HG03520 (cell line): Measurements from ENCODE around the gene AMDHD2.
"Not testable (repeated sequence)": the region's sequence is repeated elsewhere in the genome, so short reads cannot be mapped to it uniquely, and the experiment has no call there.

Experiments used
- ATAC-seq: cut with Tn5 transposase; IDR thresholded peaks from one replicate; pipeline ENCODE4 v1.9.1; 2021; ENCODE audit warnings: mild to moderate bottlenecking, moderate library complexity; ENCODE audit not compliant: unreplicated experiment

The AMDHD2 gene

GRCh38 chr16:2531696-2532493, 11.7 kb downstream of the AMDHD2 start:
- ATAC-seq = peak; percentile 78

- ATAC-seq = no peak
Observed at GRCh38 chr16:2532494-2533141, 12.4 kb downstream of the AMDHD2 start.

GRCh38 chr16:2533142-2533755, 13.1 kb downstream of the AMDHD2 start:
- not testable (repeated sequence) for ATAC-seq

DNA sequence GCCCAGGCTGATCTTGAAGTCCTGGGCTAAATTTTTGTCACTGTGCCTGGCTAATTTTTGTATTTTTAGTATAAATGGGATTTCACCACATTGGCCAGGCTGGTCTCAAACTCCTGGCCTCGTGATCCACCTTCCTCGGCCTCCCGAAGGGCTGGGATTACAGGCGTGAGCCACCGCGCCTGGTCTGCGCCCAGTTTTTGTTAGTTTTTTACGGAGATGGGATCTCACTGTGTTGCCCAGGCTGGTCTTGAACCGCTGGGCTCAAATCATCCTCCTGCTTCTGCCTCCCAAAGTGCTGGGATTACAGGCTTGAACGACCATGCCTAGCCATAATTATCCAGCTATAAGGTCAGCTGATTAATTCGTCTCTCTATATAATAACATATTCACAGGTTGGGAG, 13.7 kb downstream of the AMDHD2 start:
- no peak for ATAC-seq

DNA sequence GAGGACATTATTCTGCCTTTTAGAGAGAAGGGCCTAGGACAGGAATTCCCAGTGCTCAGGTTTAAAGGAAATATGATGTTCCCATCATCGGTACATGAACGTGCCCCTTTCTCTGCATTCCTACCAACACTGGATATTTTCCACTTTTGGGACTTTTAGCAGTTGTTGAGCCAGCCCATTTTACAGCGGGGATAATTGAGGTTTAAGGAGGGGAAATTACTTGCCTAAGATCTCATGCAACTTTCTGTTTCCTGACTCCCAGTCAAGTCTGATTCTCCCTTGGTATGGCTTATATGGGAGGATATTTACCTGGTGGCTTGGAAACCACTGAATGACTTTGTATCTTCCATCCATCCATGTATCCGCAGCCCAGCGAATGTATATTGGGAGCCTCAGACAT, 14.2 kb downstream of the AMDHD2 start:
- ATAC-seq = not testable (repeated sequence)

DNA sequence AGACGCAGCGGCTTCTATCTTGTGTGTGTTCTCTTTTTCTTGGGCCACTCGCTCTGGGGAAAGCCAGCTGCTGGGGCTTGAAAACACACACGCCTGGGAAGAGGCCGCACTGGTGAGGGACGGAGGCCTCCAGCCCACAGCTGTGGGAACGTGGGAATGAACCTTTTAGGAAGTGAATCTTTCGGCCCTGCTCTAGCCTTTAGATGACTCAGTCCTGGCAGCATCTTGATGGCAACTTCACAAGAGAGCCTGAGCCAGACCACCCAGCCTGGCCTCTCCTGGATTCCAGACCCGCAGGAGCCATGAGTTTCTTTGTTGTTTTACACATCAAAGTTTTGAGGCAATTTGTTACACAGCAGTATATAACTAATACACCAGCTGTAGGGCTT, 15.4 kb downstream of the AMDHD2 start:
- ATAC-seq = no peak

DNA sequence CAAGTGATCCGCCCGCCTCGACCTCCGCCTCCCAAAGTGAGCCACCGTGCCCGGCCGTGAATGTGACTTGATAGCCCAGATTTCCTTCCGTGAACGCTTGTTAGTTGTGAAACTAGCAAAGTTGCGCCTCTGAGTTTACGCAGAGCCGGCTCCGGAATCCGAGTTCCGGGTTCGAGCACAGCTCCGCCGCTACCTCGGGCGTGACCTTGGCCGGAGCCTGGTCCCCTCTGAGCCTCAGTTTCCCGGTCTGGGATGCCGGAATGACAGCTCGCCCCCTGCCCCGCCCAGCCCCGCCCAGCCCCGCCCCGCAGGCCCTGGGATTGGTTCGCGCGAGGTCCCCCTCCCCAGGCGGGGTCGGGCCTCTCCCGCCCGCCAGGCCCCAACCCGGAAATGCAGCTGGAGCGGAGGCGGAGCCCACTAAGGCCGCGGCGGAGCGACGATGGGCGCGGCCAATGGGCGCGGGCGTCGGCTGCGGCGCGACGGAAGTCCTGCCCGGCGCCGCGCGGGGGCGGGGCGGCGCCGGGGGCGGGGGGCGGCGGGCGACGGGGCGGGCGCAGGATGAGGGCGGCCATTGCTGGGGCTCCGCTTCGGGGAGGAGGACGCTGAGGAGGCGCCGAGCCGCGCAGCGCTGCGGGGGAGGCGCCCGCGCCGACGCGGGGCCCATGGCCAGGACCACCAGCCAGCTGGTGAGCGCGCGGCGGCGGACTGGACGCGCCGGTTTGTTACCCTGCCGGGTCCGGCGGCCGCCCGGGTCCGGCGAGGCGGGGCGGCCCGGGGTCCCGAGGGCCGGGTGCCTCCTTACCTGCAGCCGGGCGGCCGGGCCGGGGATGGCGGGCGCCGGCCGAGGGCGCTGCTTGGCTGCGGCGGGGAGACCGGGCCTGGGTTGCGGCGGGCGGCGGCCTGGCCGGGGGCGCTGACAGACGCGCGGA, 17.5 kb downstream of the AMDHD2 start, which contains the start of gene PDPK1:
Gene PDPK1 (plus strand): TSS at position 571 of the 929 bp plus-strand sequence. CDS start 92 bp downstream, at position 663.
- peak; percentile 65 for ATAC-seq

DNA sequence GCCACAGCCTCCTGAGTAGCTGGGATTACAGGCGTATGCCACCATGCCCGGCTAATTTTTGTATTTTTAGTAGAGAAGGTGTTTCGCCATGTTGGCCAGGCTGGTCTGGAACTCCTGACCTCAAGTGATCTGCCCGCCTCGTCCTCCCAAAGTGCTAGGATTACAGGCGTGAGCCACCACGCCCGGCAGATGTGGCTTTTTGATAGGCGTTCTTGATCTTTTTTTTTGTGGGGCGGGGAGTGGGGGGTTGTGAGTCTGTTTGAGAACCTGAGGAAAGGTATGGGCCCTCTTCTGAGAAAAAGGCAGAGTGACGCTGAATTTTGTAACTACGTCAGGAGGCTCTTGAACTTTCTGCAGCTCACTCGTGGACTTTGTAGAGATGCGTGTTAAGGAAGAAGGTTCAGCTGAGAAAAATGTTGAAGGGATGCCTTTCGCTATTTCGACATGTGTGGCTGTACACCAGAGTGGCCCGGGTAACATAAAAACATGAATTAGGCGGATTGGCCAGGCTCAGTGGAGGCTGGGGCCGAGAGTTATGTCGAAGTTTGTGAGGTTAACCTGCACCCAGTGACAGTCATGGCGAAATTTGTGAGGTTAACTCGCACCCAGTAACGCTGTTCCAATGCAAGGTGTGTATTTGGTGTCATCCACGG, 19.1 kb downstream of the AMDHD2 start:
- ATAC-seq = not testable (repeated sequence)

GRCh38 chr16:2539845-2540458, 19.8 kb downstream of the AMDHD2 start:
- not testable (repeated sequence) for ATAC-seq

DNA sequence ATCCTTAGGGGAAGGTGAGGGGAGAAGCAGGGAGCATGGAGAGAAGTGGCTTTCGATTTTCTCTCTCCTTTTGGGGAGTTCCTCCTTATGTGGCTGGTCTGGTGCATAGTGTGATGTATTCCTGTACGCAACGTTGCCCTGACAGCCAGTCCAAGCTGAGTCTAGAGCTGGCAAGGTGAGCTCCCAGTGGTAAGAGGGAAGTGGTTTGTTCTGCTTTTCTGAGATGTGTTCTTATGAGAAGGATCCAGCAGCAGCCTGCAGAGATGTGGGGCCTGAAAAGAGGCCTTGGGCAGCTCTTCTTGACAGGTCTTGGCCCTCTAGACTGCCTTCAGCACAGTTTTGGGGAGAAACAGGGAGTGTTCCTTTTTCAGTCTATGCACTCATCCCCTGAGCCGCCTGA, 20.7 kb downstream of the AMDHD2 start:
- not testable (repeated sequence) for ATAC-seq

- ATAC-seq = not testable (repeated sequence)
Observed at GRCh38 chr16:2541409-2541808, 21.2 kb downstream of the AMDHD2 start.

- ATAC-seq = not testable (repeated sequence)
Observed at GRCh38 chr16:2543771-2544170, 23.6 kb downstream of the AMDHD2 start.

DNA sequence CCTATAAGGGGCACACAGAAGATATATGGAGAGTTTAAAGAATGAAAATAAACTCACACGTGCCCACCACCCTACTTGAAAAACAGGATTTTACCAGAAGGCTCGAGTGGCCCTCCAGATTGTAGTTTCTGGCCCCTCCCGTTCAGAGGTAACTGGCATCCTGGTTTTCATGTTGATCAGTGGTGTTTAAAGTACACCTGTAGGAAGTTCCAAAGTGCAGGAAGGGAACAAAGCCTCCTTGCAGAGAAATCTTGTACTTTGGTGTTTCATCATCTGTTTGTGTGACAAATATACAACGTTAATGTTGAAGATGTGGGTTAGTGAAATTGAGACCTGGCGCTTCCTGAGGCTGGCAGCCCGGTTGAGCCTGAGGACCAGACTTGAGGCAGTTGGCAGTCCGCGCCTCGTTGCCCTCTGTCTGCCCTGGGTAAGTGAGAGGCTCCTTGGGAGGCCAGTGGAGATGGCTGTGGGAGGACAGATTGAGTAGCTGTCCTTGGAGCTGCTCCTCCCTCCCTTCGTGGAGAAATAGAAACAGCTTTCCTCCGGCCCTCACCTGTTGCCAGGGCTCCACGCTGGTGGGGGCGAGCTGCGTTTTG, 30.2 kb downstream of the AMDHD2 start:
- not testable (repeated sequence) for ATAC-seq

GRCh38 chr16:2551420-2551889, 31.3 kb downstream of the AMDHD2 start:
- ATAC-seq = not testable (repeated sequence)

GRCh38 chr16:2554709-2555425, 34.7 kb downstream of the AMDHD2 start:
- ATAC-seq = not testable (repeated sequence)

- ATAC-seq = not testable (repeated sequence)
Observed at GRCh38 chr16:2557150-2557549, 37.0 kb downstream of the AMDHD2 start.

GRCh38 chr16:2560131-2560797, 40.1 kb downstream of the AMDHD2 start:
- ATAC-seq = not testable (repeated sequence)

DNA sequence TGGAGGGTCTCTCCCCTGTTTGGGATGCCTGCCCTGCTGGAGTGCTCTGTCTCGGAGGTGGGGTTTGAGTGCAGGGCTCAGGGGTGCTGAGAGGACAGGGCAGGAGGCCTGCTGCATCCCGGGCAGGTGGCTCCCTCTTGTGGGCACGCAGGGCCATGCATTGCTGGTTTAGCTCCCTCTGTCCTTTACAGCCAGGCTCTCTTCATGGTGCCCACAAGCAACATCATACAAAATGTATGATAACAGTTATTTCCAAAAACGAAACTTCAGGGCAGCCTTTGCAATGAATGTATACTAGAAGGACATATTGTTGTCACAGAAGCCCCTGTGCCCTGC, 40.6 kb downstream of the AMDHD2 start:
- not testable (repeated sequence) for ATAC-seq
